Right atrium auricular region (tissue), 2 donors: Measurements from ENCODE around the gene ACAP3. TPM values are rescaled to one million over a fixed set of nuclear protein-coding genes. Genes with fewer than 3 reads are reported as not detected.

Experiments
- DNase-seq: peaks from one replicate; pipeline ENCODE4 v3.0.0-alpha.2; 2019; ENCODE audit warnings: low spot score
- H3K27ac ChIP-seq, 2 donors: fragments of 200-600 bp; sonication (generic); 1 replicate in 1 of 2; 2 replicates in 1 of 2; pipeline ENCODE4 v1.5.1; 2016 to 2019
- H3K27me3 ChIP-seq, 2 donors: fragments of 200-600 bp; sonication (generic); one replicate each; pipeline versions ENCODE4 v1.5.1 to v1.6.0; 2017 to 2019
- H3K36me3 ChIP-seq: fragments of 200-600 bp; sonication (generic); one replicate; pipeline ENCODE4 v1.5.1; 2016
- H3K4me1 ChIP-seq, 2 donors: fragments of 200-600 bp; sonication (generic); one replicate each; pipeline versions ENCODE4 v1.5.1 to v1.6.0; 2017 to 2019
- H3K4me3 ChIP-seq, 2 donors: fragments of 200-600 bp; sonication (generic); 1 replicate in 1 of 2; 2 replicates in 1 of 2; pipeline ENCODE4 v1.5.1; 2017 to 2019; ENCODE audit warnings: mild to moderate bottlenecking in 1 of 2, moderate library complexity in 1 of 2
- H3K9me3 ChIP-seq, 2 donors: fragments of 200-600 bp; sonication (generic); one replicate each; pipeline ENCODE4 v1.5.1; 2019
- total RNA-seq, 2 donors: library from RNA; depleted of rRNA; stranded (reverse); fragments of >200 nt; gene quantifications; one replicate each; pipeline ENCODE4 v1.1.0, GENCODE V29; 2016
- TF ChIP-seq, protein P1 (sequence below), 2 donors: fragments of 200-600 bp; sonication (generic); IDR thresholded peaks; one replicate each; pipeline ENCODE4 v1.5.1; 2019; ENCODE audit warnings: antibody characterized with exemption in 2 of 2

ACAP3 gene
- total RNA-seq, 2 donors from 2014 or later: 19.5 to 20.4 TPM

- no peak for DNase-seq
- TF ChIP-seq, protein P1, sequence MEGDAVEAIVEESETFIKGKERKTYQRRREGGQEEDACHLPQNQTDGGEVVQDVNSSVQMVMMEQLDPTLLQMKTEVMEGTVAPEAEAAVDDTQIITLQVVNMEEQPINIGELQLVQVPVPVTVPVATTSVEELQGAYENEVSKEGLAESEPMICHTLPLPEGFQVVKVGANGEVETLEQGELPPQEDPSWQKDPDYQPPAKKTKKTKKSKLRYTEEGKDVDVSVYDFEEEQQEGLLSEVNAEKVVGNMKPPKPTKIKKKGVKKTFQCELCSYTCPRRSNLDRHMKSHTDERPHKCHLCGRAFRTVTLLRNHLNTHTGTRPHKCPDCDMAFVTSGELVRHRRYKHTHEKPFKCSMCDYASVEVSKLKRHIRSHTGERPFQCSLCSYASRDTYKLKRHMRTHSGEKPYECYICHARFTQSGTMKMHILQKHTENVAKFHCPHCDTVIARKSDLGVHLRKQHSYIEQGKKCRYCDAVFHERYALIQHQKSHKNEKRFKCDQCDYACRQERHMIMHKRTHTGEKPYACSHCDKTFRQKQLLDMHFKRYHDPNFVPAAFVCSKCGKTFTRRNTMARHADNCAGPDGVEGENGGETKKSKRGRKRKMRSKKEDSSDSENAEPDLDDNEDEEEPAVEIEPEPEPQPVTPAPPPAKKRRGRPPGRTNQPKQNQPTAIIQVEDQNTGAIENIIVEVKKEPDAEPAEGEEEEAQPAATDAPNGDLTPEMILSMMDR (IDR thresholded peaks at IDR 0.05): no peak
- Histone ChIP-seq H3K4me1 (peaks cover 0 to 31% of the 10 kb centered on the region in 2 donors), H3K27me3 (no peaks in the 10 kb centered on the region), H3K4me3 (no peak overlapping the region), H3K27ac (no peak overlapping the region), H3K36me3 (peaks cover 30% of the 10 kb centered on the region), H3K9me3 (no peaks in the 10 kb centered on the region)
Measured at GRCh38 chr1:1342061-1342562, 34.4 kb upstream of the ACAP3 start.

GRCh38 chr1:1341549-1342021, 33.9 kb upstream of the ACAP3 start:
- Histone ChIP-seq H3K27me3 (no peaks in the 10 kb centered on the region), H3K4me1 (peaks cover 0 to 26% of the 10 kb centered on the region in 2 donors), H3K4me3 (no peak overlapping the region), H3K27ac (no peak overlapping the region), H3K9me3 (no peaks in the 10 kb centered on the region), H3K36me3 (peaks cover 32% of the 10 kb centered on the region)
- TF ChIP-seq, protein P1 (IDR thresholded peaks at IDR 0.05): no peak
- no peak for DNase-seq

DNA sequence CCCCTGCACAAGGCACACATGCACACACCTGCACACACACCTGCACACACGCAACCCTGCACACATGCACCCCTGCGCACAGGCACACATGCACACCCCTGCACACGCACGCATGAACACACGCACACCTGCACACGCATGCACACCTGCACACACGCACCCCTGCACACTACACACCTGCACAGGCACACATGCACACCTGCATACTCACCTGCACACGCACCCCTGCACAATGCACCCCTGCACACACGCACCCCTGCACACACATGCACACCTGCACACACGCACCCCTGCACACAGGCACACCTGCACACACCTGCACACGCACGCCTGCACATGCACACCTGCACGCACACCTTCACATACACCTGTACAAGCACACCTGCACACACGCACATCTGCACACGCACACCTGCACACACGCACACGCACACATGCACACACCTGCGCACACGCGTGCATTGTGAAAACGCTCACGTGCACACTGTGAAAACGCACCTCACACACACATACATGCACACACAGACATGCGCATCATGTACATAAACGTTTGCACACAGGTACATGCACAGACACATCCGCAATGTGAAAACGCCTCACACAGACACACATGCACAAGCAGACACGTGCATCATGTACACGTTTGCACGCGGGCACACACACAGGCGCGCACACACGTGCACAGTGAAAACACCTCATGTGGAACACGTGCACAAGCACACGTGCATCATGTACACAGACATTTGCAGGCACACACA, 33.2 kb upstream of the ACAP3 start:
- H3K4me3 ChIP-seq: no peak overlapping the region
- peaks cover 34% of the 10 kb centered on the region for H3K36me3 ChIP-seq
- no peak overlapping the region for H3K27ac ChIP-seq
- peaks cover 0 to 20% of the 10 kb centered on the region in 2 donors for H3K4me1 ChIP-seq
- no peaks in the 10 kb centered on the region for H3K27me3 ChIP-seq
- no peaks in the 10 kb centered on the region for H3K9me3 ChIP-seq
- TF ChIP-seq, protein P1 (IDR thresholded peaks at IDR 0.05): no peak
- DNase-seq: no peak

DNA sequence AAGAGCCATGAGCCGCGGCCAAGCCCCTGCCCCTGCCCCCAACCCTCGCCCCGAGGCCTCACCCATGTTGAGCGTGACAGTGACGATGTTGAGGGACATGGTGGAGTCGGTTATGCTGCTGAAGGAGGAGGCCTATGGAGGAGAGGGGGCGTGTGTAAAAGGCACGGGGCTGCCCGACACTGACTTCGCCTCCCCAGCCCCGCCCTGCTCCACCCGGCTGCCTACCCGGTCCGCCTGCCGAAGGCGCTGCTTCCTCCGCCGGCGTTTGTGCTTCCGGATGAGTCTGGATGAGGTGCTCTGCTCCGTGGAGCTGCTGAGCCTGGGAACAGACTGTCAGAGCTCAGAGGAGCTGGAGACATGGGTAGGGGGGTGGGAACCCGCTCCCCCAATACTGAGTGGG, 32.5 kb upstream of the ACAP3 start:
- Histone ChIP-seq H3K27me3 (no peaks in the 10 kb centered on the region), H3K36me3 (peaks cover 34% of the 10 kb centered on the region), H3K9me3 (no peaks in the 10 kb centered on the region), H3K4me1 (peaks cover 0 to 12% of the 10 kb centered on the region in 2 donors), H3K27ac (no peak overlapping the region), H3K4me3 (no peak overlapping the region)
- DNase-seq: no peak
- TF ChIP-seq, protein P1 (IDR thresholded peaks at IDR 0.05): no peak

DNA sequence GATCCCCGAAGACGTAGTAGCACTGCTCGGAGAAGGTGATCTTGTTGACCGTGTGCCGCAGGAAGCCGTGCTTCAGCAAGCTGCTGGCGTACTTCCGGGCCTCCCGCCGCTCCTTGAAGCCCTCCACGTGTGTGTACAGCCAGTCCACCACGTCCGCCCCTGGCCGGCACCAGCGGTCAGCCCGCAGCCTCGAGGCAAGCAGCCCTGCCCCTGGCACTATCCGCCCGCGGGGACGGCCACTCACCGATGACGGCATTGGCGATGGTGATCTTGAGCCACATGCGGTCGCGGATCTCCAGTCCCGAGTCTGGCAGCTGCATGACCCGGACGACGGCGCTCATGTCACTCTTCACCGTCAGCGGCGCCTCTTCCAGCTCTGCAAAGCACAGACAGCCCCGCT, 30.5 kb upstream of the ACAP3 start:
- H3K27me3 ChIP-seq: no peaks in the 10 kb centered on the region
- H3K4me3 ChIP-seq: no peak overlapping the region
- H3K36me3 ChIP-seq: peaks cover 34% of the 10 kb centered on the region
- no peaks in the 10 kb centered on the region for H3K9me3 ChIP-seq
- no peak overlapping the region for H3K27ac ChIP-seq
- peaks cover 0 to 5% of the 10 kb centered on the region in 2 donors for H3K4me1 ChIP-seq
- no peak for DNase-seq
- TF ChIP-seq, protein P1 (IDR thresholded peaks at IDR 0.05): no peak
